HG03159 (cell line): ENCODE results near the gene LRRC37A3.
"Not testable (repeated sequence)": the region's sequence is repeated elsewhere in the genome, so short reads cannot be mapped to it uniquely, and the experiment has no call there.

Experiments used
- ATAC-seq: cut with Tn5 transposase; IDR thresholded peaks from one replicate; pipeline ENCODE4 v1.9.1; 2021; ENCODE audit warnings: mild to moderate bottlenecking, moderate library complexity; ENCODE audit not compliant: unreplicated experiment

LRRC37A3 gene

DNA sequence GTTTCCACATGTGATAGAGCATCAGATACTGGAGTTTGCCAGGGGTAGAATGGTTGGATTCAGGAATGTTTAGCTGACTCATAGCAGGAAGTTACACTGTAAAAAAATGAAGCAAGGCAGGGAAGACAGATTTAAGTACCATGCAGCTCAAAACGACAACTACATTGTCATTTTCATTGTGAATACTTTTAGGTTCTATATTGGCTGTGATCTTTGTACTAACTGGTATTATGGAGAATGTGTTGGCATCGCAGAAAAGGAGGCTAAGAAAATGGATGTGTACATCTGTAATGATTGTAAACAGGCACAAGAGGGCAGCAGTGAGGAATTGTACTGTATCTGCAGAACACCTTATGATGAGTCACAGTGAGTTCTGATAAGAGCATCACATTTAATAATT lies 8.2 kb upstream of the LRRC37A3 start:
- not testable (repeated sequence) for ATAC-seq

DNA sequence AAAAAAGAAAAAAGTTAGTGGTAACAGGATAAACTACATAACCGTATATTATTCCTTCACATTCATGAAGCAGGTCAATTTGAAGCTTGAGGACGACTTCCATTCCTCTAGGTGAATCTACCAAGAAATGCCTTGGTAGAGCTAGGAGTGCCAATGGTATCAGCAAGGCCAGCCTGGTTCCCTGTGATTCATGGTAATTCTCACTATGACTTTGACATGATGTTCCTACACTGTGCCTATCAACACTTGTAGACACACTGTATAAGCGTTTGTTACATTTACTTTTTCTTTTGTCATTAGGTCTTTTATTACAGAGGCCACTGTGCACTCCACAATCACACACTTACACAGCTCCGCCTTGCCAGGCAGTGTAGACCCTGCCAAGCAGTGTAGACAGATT lies 7.2 kb upstream of the LRRC37A3 start:
- ATAC-seq: not testable (repeated sequence)

DNA sequence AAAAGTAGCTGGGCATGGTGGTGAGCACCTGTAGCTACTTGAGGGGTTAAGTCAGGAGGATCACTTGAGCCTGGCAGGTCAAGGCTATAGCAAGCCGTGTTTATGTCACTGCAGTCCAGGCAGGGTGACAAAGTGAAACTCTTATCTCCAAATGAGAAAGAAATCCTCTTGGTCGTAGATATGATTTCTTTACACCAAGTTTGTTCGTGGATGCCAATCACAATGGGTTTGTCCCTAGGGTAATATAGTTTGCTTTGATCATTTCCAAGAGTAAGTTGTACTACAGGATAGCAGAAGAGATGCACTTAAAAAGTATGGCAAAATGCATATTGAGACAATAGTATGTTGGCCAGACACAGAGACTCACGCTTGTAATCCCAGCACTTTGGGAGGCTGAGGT lies 6.0 kb upstream of the LRRC37A3 start:
- not testable (repeated sequence) for ATAC-seq

DNA sequence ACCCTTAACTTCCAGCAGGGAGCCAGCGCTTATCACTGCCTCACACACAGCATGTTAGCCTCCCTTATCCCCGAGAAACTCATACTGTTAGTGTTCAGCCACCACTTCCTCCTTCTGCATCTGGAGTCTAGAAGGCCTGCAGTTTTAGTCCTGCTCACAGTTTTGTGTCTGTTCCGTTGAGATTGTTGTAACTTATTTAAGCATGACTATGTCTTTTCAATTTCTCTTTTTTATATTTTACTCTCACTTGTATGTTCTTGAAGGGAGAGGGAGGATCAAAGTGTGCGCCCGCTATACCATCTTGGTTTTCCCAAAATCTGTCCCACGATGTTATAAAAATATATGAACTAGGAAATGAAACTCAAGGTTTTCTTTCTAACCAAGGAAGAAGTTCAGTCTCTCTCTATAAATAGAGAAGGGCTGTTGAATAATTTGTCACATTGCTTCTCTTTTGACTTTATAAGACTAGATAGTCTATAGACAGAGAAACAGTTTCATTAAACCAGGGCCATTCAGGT lies 3.8 kb upstream of the LRRC37A3 start:
- ATAC-seq: not testable (repeated sequence)

DNA sequence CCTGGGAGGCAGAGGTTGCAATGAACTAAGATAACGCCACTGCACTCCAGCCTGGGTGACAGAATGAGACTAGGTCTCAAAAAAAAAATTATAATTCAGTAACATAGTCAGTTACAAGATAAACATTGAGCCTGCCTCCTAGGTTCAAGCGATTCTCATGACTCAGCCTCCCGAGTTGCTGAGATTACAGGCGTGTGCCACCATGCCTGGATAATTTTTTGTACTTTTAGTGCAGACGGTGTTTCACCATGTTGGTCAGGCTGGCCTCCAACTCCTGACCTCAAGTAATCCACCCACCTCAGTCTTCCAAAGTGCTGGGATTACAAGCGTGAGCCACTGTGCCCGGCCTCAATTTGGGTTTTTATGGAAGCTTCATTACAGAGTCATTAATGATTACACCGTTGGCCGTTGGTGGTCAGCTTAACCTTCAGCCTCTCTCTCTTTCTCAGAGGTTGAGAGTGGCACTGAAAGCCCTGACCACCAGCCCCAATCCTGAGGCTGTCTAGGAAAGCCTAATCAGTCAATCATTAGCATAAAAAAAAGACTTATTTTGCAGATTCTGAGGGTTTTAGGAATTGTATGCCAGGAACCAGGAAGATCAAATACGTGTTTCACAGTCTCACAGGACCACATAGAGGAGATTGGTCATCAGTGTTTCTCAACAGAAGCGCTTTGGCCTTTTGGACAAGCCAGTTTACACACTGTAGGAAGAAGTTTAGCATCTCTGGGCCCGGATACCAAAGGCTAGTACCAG lies 1.3 kb upstream of the LRRC37A3 start:
- ATAC-seq: no peak

DNA sequence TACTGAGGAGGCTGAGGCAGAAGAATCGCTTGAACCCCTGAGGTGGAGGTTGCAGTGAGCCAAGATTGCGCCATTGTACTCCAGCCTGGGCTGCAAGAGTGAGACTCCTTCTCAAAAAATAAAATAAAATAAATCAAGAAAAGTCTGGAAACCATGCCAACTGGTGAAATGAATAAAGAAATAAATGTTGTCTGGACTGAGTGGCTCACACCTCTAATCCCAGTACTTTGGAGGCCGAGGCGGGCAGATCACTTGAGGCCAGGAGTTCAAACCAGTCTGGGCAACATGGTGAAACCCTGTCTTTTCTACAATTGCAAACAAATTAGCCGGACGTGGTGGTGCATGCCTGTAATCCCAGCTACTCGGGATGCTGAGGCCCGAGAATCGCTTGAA lies 744 bp upstream of the LRRC37A3 start:
- ATAC-seq: no peak

DNA sequence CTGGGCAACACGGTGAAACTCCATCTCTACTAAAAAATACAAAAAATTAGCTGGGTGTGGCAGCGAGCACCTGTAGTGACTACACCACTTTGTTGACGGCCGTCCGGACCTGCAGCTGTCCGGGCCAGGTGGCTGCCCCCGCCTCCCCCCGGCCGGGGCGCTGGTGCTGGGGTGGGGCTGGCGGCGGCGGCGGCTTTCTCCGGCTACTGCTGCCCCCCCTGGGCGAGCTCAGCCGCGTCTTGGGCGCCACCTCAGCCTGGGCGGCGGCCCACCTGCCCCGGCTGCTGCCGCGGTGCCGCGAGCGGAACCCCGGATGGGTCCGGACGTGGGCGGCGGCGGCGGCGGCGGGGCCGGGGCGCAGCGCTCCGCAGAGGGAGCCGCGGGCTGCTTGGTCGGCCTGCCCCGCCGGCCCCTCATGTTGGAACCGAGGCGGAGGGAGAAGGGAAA lies 413 bp downstream of the LRRC37A3 start:
- peak; percentile 50 for ATAC-seq

DNA sequence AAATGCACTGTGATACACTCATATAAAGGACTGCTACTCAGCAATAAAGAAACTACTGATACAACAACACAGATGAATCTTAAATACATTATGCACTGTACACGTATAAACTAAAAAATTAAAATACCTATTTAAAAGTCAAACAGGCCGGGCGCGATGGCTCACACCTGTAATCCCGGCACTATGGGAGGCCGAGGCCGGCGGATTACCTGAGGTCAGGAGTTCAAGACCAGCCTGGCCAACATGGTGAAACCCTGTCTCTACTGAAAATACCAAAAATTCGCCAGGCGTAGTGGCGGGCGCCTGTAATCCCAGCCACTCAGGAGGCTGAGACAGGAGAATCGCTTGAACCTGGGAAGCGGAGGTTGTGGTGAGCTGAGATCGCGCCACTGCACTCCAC lies 1.7 kb downstream of the LRRC37A3 start:
- ATAC-seq: not testable (repeated sequence)

DNA sequence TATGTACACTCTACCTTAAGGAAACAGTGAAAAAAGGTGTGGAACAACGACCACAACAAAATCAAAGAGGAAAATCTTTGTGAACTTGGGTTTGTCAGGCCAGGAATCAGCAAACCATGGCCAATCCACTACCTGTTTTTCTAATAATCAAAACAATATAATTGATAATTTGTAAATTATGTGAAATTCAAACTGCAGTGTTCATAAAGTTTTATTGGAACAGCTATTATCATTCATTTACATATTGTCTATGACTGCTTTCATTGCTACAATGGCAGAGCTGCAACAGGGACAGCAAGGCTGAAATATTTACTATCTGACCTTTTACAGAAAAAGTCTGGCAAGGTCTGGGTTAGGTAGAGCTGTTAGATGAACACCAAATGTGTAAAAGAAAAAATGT lies 4.0 kb downstream of the LRRC37A3 start:
- ATAC-seq: not testable (repeated sequence)

DNA sequence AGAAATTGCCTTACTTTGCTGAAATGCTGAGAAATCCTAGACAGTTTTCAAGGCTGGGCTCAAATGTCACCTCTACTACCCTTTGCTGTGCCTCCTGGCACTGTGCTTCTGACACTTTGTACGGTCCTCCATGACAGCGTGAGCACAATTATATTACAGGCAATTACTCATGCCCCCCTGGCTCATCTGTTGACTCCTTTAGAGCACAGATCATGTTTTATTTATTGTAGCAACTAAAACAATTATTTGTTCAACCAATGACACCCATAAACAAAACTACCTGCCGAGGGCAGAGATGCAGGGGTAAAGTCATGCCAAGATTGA lies 9.1 kb downstream of the LRRC37A3 start:
- not testable (repeated sequence) for ATAC-seq

DNA sequence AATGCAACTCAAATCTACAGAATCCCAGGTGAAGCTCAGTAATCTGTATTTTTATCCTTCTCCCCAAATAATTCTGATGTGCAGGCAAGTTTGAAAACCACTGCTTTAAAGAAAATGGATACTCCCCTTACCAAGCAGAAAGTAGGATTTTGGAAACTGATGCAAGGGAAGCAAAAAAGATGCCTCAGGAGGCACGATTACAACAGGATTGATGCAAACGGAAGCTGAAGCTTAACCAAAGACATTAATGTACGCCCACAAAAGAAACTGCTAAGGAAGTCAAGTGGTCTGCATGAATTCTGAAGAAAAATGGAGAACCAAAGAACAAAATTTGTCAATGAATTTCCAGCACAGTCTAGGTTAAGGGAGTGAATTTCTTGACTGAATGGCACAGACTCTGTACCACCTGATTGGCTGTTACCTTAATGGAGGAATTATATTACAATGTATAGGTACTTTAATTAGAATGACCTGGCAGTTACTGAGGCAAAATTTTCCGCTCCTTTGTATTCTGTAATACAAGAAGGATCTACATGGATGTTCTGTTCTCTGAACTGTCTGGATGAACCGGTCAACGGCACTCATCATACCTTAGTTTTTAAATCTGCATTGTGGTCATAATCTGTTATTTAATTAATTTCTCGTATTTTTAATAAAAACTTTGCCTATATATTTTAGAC lies 9.6 kb downstream of the LRRC37A3 start:
- ATAC-seq: not testable (repeated sequence)

DNA sequence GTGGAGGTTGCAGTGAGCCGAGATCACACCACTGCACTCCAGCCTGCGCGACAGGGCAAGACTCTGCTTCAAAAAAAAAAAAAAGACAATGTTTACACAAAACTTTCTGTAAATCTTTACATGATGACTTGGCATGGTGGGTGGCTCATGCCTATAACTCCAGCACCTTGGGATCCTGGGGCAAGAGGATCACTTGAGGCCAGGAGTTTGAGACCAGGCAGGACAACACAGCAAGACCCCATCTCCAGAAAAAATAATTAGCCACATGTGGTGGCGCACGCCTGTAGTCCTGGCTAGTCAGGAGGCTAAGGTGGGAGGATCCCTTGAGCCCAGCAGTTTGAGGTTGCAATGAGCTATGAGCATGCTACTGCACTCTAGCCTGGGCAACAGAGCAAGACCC lies 15.2 kb downstream of the LRRC37A3 start:
- not testable (repeated sequence) for ATAC-seq

DNA sequence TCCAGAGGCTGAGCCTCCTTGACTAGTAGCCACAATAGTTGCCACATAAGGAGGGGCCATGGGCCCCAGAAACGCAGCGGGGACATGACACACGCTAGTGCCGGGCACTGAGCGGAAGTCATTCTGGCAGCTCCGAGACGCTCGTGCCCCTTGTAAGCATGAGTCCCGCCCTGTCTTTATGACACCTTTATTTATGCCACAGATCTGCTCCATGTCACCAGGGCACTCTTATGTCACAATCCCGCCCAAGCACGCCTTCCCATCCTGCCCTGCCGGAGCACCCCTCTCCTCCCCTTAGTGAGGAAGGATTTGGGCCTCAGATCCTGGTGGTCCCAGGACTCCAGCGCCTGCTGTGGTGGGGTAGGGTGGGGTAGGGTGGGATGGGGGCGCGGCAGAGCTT lies 22.1 kb downstream of the LRRC37A3 start:
- ATAC-seq: not testable (repeated sequence)

DNA sequence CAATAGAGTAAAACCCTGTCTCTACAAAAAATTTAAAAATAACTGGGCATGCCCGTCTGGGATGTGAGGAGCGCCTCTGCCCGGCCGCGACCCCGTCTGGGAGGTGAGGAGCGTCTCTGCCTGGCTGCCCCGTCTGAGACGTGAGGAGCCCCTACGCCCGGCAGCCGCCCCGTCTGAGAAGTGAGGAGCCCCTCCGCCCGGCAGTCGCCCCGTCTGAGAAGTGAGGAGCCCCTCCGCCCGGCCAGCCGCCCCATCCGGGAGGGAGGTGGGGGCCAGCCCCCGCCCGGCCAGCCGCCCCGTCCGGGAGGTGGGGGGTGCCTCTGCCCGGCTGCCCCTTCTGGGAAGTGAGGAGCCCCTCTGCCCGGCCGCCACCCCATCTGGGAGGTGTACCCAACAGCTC lies 45.1 kb downstream of the LRRC37A3 start:
- ATAC-seq: not testable (repeated sequence)

DNA sequence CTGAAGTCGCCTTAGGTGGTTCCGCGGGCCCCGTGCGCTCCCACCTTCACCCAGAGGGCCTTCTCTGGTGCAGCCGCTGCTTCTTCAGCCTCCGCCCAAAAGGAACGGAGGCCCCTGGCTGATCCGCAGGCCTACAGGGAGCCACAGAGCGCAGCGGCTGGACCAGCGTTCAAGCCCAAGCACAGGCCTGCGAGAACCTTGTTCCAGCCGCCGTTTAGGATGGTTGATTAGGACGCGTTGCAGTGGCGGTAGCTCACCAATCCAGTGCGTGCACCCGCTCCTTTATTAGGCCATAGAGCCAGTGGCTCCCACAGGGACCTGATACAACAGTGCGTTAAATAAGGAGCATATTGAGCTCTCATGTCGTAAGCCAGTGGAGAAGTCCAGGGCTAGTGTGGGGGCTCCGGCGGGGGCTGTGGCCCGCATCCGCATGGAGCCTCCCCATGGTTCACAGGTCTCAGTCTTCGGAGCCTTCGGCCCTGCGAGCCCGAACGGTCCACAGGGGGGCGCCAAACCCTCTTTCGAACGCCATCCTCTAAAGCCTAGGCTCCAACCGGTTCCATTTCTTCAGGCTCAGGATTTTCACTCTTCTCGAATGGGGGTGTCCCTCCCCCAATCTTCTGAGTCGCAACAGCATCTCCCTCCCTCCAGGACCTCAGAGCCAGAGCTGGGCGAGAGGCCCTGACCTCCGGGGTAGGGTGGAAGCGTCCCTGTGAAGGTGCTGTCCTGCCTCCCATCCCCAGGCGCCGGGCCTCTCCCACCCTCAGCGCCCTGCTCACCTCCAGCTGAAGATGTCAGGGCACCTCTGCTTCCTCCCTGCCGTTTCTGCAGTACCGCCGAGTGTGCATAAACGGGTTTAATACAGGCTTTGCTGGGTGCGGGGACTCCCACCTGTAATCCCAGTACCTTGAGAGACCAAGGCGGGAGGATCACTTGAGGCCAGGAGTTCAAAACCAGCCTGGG lies 71.5 kb downstream of the LRRC37A3 start:
- ATAC-seq: not testable (repeated sequence)

DNA sequence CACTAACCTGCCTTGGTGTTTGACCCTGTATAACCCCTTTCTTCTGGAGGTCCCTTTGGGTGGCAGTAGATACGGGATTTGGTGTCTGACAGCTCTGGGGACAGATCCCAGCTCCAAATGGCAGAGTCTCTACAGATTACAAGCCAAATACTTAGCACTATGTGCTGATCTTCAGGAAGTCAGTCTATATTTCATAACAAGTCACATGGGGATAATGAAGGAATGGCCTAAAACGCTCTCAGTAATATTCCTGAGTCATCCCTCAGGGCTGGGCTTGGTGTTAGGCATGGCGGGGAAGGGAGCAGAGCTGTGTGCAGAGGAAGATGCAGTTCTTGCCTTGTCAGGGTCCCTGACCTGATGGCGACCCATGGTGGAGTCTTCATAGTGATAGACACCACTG lies 72.4 kb downstream of the LRRC37A3 start:
- ATAC-seq: not testable (repeated sequence)

DNA sequence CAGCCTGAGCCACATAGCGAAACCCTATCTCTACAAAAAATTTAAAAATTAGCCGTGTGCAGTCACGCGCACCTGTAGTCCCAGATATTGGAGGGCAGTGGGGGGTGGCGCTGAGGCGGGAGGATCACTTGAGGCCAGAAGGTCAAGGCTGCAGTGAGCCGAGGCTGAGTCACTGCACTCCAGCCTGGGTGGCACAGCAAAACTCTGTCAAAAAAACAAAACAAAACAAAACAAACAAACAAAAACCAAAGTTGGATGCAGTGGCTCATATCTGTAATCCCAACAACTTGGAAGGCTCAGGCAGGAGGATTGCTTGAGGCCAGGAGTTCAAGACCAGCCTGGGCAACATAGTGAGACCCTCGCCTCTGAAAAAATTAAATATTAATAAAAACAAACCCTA lies 75.4 kb downstream of the LRRC37A3 start:
- ATAC-seq: not testable (repeated sequence)

DNA sequence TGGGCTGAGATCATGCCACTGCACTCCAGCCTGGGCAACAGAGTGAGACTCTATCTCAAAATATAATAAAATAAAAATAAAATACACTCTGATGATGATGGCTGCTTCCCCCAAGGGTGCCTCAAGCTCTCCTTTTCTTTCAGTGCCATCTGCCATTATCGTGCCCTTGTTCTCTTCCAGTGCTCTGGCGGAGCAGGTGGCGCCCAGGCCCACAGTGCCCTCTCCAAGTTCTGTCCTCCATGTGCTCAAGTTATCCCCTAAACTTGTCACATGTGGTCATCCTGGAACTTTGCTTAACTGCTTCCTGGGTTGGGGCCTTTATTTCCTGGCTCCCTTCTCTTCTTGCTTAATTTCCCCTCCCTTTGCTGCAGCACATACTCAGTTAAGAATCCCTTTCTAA lies 76.4 kb downstream of the LRRC37A3 start:
- ATAC-seq: not testable (repeated sequence)

DNA sequence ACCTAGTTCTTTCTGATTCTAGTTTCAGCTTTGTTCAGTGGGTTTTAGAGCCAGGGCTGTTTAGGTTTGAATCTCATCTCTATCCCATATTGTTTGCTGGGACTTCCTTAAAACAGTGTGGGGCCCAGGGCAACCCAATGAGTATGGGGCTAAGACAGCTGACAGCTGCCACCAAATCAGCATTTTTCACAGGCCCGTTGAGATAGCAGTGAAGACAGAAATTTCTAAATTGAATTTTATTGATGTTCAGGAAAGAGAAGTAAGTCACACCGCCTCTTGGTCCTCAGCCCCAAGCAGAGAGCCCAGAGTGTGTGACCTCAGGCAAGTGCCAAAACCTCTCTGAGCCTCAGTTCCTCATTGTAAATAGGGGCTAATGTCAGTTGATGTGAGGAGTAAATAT lies 78.3 kb downstream of the LRRC37A3 start:
- ATAC-seq: not testable (repeated sequence)

DNA sequence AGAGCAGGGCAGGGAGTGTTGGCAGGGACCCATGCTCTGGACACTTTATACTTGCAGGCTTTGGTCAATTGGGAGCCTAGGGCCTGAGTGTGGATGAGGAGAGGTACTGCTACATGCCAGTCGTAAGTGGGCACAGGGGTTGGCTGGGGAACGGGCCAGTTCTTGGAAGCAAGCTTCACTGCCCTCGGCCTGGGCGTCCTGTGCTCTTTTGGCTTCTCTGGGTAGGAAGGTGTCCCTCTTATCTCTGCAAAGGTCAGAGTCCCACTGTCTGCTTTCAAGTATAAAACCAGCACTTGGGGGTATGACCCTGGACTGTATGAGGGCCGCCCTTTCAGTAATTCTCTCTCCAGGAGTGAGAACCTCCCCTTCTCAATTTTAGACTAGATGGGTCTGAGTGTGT lies 80.8 kb downstream of the LRRC37A3 start:
- ATAC-seq: not testable (repeated sequence)
